Panc1 (cell line): ENCODE measurements around the gene FILIP1L. TPM values are rescaled to one million over a fixed set of nuclear protein-coding genes. Genes with fewer than 3 reads are reported as not detected.

Experiments
- ATAC-seq: fragments of 200-7000 bp; cut with Tn5 transposase; 2 replicates; pipeline ENCODE4 v1.9.1; 2020; ENCODE audit warnings: mild to moderate bottlenecking, moderate library complexity
- BruUV-seq: library from RNA; stranded (reverse); fragments of 400-500 nt; replicated peaks from 2 replicates; lab custom pipeline; 2021; lab: Mats Ljungman, UMichigan
- CTCF ChIA-PET: fragments of 300-600 bp; sonication (Branson Sonifier 250); formaldehyde crosslinking; loops from one replicate; lab custom pipeline; 2022; ENCODE audit warnings: antibody characterized with exemption; lab: Charles Lee
- POLR2A ChIA-PET: fragments of 300-600 bp; sonication (Branson Sonifier 250); formaldehyde crosslinking; loops from one replicate; lab custom pipeline; 2022; ENCODE audit warnings: antibody characterized with exemption; lab: Charles Lee
- DNase-seq: peaks from one replicate; pipeline ENCODE4 v3.0.0-alpha.2; 2010; ENCODE audit warnings: low read depth, low spot score
- H3K27ac ChIP-seq: 2 replicates; pipeline ENCODE4 v1.5.1; 2011; ENCODE audit warnings: mild to moderate bottlenecking, low read length, inconsistent platforms
- H3K27me3 ChIP-seq: fragments of 200-500 bp; sonication (Bioruptor generic); 2 replicates; pipeline ENCODE4 v1.6.0; 2014; ENCODE audit warnings: low read length, inconsistent platforms; ENCODE audit not compliant: control insufficient read depth, insufficient read depth
- H3K36me3 ChIP-seq: fragments of 200-500 bp; sonication (Bioruptor generic); 2 replicates; pipeline ENCODE4 v1.5.1; 2014; ENCODE audit warnings: inconsistent platforms, mild to moderate bottlenecking, low read length, moderate library complexity; ENCODE audit not compliant: control insufficient read depth, insufficient read depth
- H3K4me1 ChIP-seq: 2 replicates; pipeline ENCODE4 v1.5.1; 2011; ENCODE audit warnings: inconsistent platforms, mild to moderate bottlenecking, low read length, moderate library complexity; ENCODE audit not compliant: control insufficient read depth, insufficient read depth
- H3K4me3 ChIP-seq, 2 experiments: 2 replicates each; pipeline ENCODE4 v1.5.1; 2011 to 2012; ENCODE audit warnings: low read depth in 2 of 2, low read length in 2 of 2, mild to moderate bottlenecking in 2 of 2, inconsistent platforms in 1 of 2, moderate library complexity in 1 of 2
- H3K9me3 ChIP-seq: fragments of 200-500 bp; sonication (Bioruptor generic); 2 replicates; pipeline ENCODE4 v1.5.1; 2014; ENCODE audit warnings: low read depth, mild to moderate bottlenecking, inconsistent platforms, low read length, moderate library complexity; ENCODE audit not compliant: control insufficient read depth, insufficient read depth
- POLR2AphosphoS5 ChIP-seq: IDR thresholded peaks from 2 replicates; pipeline ENCODE4 v1.6.1; 2012; ENCODE audit warnings: mild to moderate bottlenecking, low read depth, low read length, moderate library complexity
- SIN3A ChIP-seq: IDR thresholded peaks from 2 replicates; pipeline ENCODE4 v1.6.1; 2012; ENCODE audit warnings: low read depth, mild to moderate bottlenecking, low read length, moderate library complexity, borderline replicate concordance; ENCODE audit not compliant: insufficient read depth
- TCF7L2 ChIP-seq: IDR thresholded peaks from 2 replicates; pipeline ENCODE4 v1.6.1; 2011; ENCODE audit warnings: mild to moderate bottlenecking, low read depth, low read length, inconsistent platforms
- in situ Hi-C: cut with HindIII; loops from 2 replicates; pipeline ENCODE4 v1.10.0; 2016; ENCODE audit warnings: low sequenced_read_pairs, low pct_unique_long_range_greater_than_20kb
- intact Hi-C: fragments of 100-400 bp; cut with micrococcal nuclease; formaldehyde crosslinking; loops from one replicate; pipeline ENCODE4 v1.10.0; 2022; ENCODE audit not compliant: unreplicated experiment
- total RNA-seq: library from RNA; stranded (reverse); gene quantifications from one replicate; pipeline ENCODE4 v1.2.1, GENCODE V29; 2021; ENCODE audit not compliant: unreplicated experiment
- TF ChIP-seq, protein P1 (sequence below), 2 experiments: IDR thresholded peaks; 2 replicates each; pipeline ENCODE4 v1.6.1; 2011 to 2012; ENCODE audit warnings: low read depth in 2 of 2, control low read depth in 1 of 2, low read length in 1 of 2, mild to moderate bottlenecking in 1 of 2, moderate library complexity in 1 of 2; ENCODE audit not compliant: insufficient read depth in 1 of 2
- TF ChIP-seq, protein P2 (sequence below): fragments of 450-650 bp; IDR thresholded peaks from 2 replicates; pipeline ENCODE4 v1.5.1; 2017; ENCODE audit warnings: mild to moderate bottlenecking

FILIP1L gene
- total RNA-seq, 1 experiment from 2014 or later = 3.2 TPM

DNA sequence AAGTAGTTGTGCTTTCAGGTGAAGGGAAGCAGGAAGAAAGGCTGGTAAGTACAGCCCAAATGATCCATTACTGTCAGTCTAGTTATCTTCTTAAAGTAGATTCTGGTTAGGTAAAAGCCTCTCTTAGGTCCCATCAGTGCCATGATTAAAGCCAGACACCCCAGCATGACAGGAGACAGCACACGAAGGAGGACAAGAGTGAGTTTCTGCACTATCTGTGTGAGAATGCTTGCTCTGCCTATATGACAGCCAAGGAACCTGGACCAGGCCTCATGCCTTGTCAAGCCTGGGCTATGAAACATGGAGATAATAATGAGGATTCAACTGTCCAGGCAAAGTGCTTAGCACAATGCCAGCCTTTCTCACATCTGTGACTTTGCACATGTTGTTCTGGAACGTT, 13.5 kb upstream of the FILIP1L start:
- ChIA-PET POLR2A (no interaction called here), CTCF (no interaction called here)
- Histone ChIP-seq H3K27ac (no peak overlapping the region), H3K36me3 (no peaks in the 10 kb centered on the region), H3K27me3 (no peaks in the 10 kb centered on the region), H3K4me1 (no peaks in the 10 kb centered on the region), H3K9me3 (no peaks in the 10 kb centered on the region), H3K4me3 (no peak overlapping the region)
- in situ Hi-C loops (no loop called here), intact Hi-C loops (no loop called here)
- DNase-seq = no peak
- no TSS peak for BruUV-seq
- no peak for ATAC-seq
- no peak for TF ChIP-seq POLR2AphosphoS5
- TF ChIP-seq SIN3A = no peak
- TF ChIP-seq, protein P1, sequence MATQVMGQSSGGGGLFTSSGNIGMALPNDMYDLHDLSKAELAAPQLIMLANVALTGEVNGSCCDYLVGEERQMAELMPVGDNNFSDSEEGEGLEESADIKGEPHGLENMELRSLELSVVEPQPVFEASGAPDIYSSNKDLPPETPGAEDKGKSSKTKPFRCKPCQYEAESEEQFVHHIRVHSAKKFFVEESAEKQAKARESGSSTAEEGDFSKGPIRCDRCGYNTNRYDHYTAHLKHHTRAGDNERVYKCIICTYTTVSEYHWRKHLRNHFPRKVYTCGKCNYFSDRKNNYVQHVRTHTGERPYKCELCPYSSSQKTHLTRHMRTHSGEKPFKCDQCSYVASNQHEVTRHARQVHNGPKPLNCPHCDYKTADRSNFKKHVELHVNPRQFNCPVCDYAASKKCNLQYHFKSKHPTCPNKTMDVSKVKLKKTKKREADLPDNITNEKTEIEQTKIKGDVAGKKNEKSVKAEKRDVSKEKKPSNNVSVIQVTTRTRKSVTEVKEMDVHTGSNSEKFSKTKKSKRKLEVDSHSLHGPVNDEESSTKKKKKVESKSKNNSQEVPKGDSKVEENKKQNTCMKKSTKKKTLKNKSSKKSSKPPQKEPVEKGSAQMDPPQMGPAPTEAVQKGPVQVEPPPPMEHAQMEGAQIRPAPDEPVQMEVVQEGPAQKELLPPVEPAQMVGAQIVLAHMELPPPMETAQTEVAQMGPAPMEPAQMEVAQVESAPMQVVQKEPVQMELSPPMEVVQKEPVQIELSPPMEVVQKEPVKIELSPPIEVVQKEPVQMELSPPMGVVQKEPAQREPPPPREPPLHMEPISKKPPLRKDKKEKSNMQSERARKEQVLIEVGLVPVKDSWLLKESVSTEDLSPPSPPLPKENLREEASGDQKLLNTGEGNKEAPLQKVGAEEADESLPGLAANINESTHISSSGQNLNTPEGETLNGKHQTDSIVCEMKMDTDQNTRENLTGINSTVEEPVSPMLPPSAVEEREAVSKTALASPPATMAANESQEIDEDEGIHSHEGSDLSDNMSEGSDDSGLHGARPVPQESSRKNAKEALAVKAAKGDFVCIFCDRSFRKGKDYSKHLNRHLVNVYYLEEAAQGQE (IDR thresholded peaks at IDR 0.05; ENCODE audit: insufficient read depth in 1 of 2, low read depth in 2 of 2, low read length in 1 of 2) = no peak
- TF ChIP-seq, protein P2, sequence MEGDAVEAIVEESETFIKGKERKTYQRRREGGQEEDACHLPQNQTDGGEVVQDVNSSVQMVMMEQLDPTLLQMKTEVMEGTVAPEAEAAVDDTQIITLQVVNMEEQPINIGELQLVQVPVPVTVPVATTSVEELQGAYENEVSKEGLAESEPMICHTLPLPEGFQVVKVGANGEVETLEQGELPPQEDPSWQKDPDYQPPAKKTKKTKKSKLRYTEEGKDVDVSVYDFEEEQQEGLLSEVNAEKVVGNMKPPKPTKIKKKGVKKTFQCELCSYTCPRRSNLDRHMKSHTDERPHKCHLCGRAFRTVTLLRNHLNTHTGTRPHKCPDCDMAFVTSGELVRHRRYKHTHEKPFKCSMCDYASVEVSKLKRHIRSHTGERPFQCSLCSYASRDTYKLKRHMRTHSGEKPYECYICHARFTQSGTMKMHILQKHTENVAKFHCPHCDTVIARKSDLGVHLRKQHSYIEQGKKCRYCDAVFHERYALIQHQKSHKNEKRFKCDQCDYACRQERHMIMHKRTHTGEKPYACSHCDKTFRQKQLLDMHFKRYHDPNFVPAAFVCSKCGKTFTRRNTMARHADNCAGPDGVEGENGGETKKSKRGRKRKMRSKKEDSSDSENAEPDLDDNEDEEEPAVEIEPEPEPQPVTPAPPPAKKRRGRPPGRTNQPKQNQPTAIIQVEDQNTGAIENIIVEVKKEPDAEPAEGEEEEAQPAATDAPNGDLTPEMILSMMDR = no peak
- TF ChIP-seq TCF7L2 = no peak

DNA sequence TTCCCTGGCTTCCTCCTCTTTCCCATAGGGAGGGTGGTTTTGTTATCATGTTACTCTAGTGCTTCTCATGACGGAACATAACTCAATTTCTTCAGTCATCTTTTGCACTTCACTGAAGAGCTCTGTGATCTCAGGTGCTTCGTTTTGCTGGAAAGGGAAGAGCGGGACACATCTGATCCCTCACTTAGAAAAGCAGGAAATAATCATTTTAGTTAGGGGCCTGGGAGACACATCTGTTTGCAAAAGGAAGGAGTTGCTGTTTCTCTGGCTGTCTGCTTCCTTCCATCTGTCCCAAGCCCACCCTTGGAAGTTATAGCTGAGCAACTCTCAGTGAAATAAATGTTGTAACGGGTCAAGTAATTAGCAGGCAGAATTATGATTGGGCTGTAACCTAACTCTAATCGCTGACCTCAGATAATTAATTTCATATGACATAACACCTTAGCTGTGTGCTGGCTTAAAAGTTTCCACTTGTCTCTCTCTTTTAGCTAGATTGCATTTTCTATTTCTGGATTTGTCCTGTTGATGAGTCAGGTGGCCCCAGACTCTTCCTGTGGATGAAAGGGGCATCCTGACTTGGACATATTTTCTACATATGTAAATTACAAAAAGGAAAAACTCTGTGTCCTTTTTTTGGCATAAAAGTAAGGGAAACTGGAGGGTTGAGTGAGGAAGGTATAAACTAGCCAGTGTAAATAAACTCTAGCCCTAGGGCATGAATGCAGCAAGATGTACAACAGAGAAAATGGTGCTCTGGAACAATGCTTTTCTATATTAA, 11.0 kb upstream of the FILIP1L start:
- H3K27me3 ChIP-seq = no peaks in the 10 kb centered on the region
- ChIA-PET CTCF (no interaction called here), POLR2A (interaction anchor here (0.6 kb wide), 1 partner anchor 52 kb away, joined by 3 read pairs; no protein-coding TSS in a partner anchor)
- no peak overlapping the region for H3K4me3 ChIP-seq
- in situ Hi-C loops (no loop called here), intact Hi-C loops (no loop called here)
- H3K9me3 ChIP-seq = no peaks in the 10 kb centered on the region
- DNase-seq = no peak
- TF ChIP-seq, protein P1 (IDR thresholded peaks at IDR 0.05; ENCODE audit: insufficient read depth in 1 of 2, low read depth in 2 of 2, low read length in 1 of 2) = no peak
- TF ChIP-seq, protein P2 = no peak
- TF ChIP-seq TCF7L2 = no peak
- BruUV-seq = no TSS peak
- H3K4me1 ChIP-seq = no peaks in the 10 kb centered on the region
- ATAC-seq = no peak
- no peak overlapping the region for H3K27ac ChIP-seq
- H3K36me3 ChIP-seq = no peaks in the 10 kb centered on the region
